SK-N-SH treated with all-trans-retinoic acid at 6 μM for 48 hours (cell line): ENCODE measurements around the gene ARSB.

Experiments used
- ATAC-seq: fragments of 200-7000 bp; cut with Tn5 transposase; 3 replicates; pipeline ENCODE4 v1.9.1; 2020; ENCODE audit warnings: mild to moderate bottlenecking, moderate library complexity
- ARNTL ChIP-seq: fragments of 450-650 bp; formaldehyde crosslinking; IDR thresholded peaks from 2 replicates; pipeline ENCODE4 v1.5.0; 2020; ENCODE audit warnings: low read depth, mild to moderate bottlenecking, moderate library complexity, borderline replicate concordance
- BACH2 ChIP-seq: fragments of 250-450 bp; sonication (Bioruptor Pico); IDR thresholded peaks from 2 replicates; pipeline ENCODE4 v1.9.0; 2021; ENCODE audit warnings: mild to moderate bottlenecking, borderline replicate concordance
- CSDC2 ChIP-seq: fragments of 250-450 bp; sonication (Bioruptor Pico); IDR thresholded peaks from 2 replicates; pipeline ENCODE4 v1.5.0; 2020; ENCODE audit warnings: mild to moderate bottlenecking, moderate library complexity
- ESRRG ChIP-seq: fragments of 250-450 bp; sonication (Bioruptor Pico); IDR thresholded peaks from 2 replicates; pipeline ENCODE4 v1.6.1; 2021; ENCODE audit warnings: mild to moderate bottlenecking
- GLIS3 ChIP-seq: fragments of 250-450 bp; sonication (Bioruptor Pico); IDR thresholded peaks from 2 replicates; pipeline ENCODE4 v1.5.0; 2020; ENCODE audit warnings: mild to moderate bottlenecking, moderate library complexity
- ISL1 ChIP-seq: fragments of 250-450 bp; sonication (Bioruptor Pico); IDR thresholded peaks from 2 replicates; pipeline ENCODE4 v2.1.2; 2022; ENCODE audit warnings: mild to moderate bottlenecking, moderate library complexity
- OSR1 ChIP-seq: fragments of 250-450 bp; sonication (Bioruptor Pico); IDR thresholded peaks from 2 replicates; pipeline ENCODE4 v1.8.0; 2022; ENCODE audit warnings: moderate library complexity, mild to moderate bottlenecking, inconsistent platforms
- RARB ChIP-seq: fragments of 250-450 bp; sonication (Bioruptor Pico); IDR thresholded peaks from 2 replicates; pipeline ENCODE4 v1.8.0; 2021; ENCODE audit warnings: mild to moderate bottlenecking, moderate library complexity
- SNAI2 ChIP-seq: fragments of 250-450 bp; sonication (Bioruptor Pico); IDR thresholded peaks from 2 replicates; pipeline ENCODE4 v1.5.0; 2020; ENCODE audit warnings: mild to moderate bottlenecking, moderate library complexity
- TCF4 ChIP-seq: fragments of 250-450 bp; sonication (Bioruptor Pico); IDR thresholded peaks from 2 replicates; pipeline ENCODE4 v1.8.0; 2021; ENCODE audit warnings: mild to moderate bottlenecking, moderate library complexity, borderline replicate concordance
- TOX ChIP-seq: fragments of 250-450 bp; sonication (Bioruptor Pico); IDR thresholded peaks from 2 replicates; pipeline ENCODE4 v1.8.0; 2021; ENCODE audit warnings: mild to moderate bottlenecking, moderate library complexity, borderline replicate concordance
- ZC3H10 ChIP-seq: fragments of 250-450 bp; sonication (Bioruptor Pico); IDR thresholded peaks from 2 replicates; pipeline ENCODE4 v1.5.1; 2021; ENCODE audit warnings: mild to moderate bottlenecking, moderate library complexity
- ZFP3 ChIP-seq: fragments of 250-450 bp; sonication (Bioruptor Pico); IDR thresholded peaks from 2 replicates; pipeline ENCODE4 v1.5.0; 2020; ENCODE audit warnings: mild to moderate bottlenecking, moderate library complexity
- ZFP30 ChIP-seq: fragments of 450-650 bp; formaldehyde crosslinking; IDR thresholded peaks from 2 replicates; pipeline ENCODE4 v1.5.0; 2022; ENCODE audit warnings: mild to moderate bottlenecking, moderate library complexity
- ZNF565 ChIP-seq: fragments of 450-650 bp; formaldehyde crosslinking; conservative IDR thresholded peaks from 2 replicates; pipeline ENCODE4 v1.5.0; 2020; ENCODE audit warnings: low read depth, mild to moderate bottlenecking, moderate library complexity
- ZNF70 ChIP-seq: fragments of 450-650 bp; formaldehyde crosslinking; IDR thresholded peaks from 2 replicates; pipeline ENCODE4 v1.5.0; 2020; ENCODE audit warnings: mild to moderate bottlenecking, moderate library complexity
- ZNF8 ChIP-seq: fragments of 450-650 bp; formaldehyde crosslinking; IDR thresholded peaks from 2 replicates; pipeline ENCODE4 v1.5.0; 2020; ENCODE audit warnings: mild to moderate bottlenecking, moderate library complexity
- TF ChIP-seq, protein P1 (sequence below): fragments of 250-450 bp; sonication (Bioruptor Pico); IDR thresholded peaks from 2 replicates; pipeline ENCODE4 v1.5.0; 2020; ENCODE audit warnings: mild to moderate bottlenecking, moderate library complexity
- TF ChIP-seq, protein P2 (sequence below): fragments of 250-450 bp; sonication (Bioruptor Pico); IDR thresholded peaks from 2 replicates; pipeline ENCODE4 v1.5.1; 2021; ENCODE audit warnings: mild to moderate bottlenecking, moderate library complexity
- TF ChIP-seq, protein P3 (sequence below): fragments of 250-450 bp; sonication (Bioruptor Pico); IDR thresholded peaks from 2 replicates; pipeline ENCODE4 v1.5.1; 2020; ENCODE audit warnings: low read depth, mild to moderate bottlenecking, moderate library complexity
- TF ChIP-seq, protein P4 (sequence below): fragments of 250-450 bp; sonication (Bioruptor Pico); IDR thresholded peaks from 2 replicates; pipeline ENCODE4 v1.8.0; 2021; ENCODE audit warnings: low read depth, mild to moderate bottlenecking, moderate library complexity, borderline replicate concordance
- TF ChIP-seq, protein P5 (sequence below): fragments of 250-450 bp; sonication (Bioruptor Pico); IDR thresholded peaks from 2 replicates; pipeline ENCODE4 v1.8.0; 2020; ENCODE audit warnings: mild to moderate bottlenecking, moderate library complexity, borderline replicate concordance

Gene ARSB

DNA sequence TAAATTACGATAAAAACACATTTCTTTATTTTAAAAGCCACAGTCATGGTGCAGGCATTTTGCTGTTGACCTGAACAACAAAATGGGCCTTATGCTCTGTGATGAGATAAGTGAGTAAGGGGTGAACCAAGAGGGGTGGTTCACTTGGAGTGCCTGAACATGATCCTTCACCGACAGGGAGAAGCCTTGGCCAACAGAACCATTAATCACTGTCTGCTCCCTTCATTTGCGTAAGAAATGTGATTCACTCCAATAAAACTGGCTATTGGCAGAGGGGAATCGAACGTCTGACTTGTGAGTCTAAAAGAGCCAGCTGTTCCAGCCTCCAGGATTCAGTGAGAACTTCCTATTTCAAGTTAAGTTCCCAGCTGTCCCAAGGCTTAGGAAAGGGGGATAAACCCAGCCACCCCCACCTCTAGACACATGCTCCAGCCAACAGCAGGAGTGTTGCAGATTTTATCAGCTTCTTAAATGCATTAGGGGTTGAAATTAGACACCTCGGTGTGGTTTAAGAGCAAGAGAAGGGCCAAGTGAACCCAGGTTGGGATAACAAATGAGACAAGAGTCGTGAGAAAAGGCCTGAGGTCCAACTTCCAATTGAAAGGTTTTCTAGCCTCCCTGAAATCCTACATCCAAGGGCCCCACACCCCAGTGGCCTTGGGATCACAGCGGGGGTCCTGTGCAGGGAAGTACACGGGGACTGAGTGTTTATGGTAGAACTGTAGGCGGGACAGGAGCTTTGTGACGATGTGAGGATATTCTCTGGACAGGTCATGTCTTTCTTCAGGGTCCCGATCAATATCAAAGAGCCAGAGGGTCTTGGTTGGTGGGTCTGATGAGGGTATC, 205.1 kb downstream of the ARSB start:
- peak; percentile 62 for ATAC-seq
- TF ChIP-seq ARNTL (CRISPR knock-in tag), result no peak
- TF ChIP-seq, protein P1, sequence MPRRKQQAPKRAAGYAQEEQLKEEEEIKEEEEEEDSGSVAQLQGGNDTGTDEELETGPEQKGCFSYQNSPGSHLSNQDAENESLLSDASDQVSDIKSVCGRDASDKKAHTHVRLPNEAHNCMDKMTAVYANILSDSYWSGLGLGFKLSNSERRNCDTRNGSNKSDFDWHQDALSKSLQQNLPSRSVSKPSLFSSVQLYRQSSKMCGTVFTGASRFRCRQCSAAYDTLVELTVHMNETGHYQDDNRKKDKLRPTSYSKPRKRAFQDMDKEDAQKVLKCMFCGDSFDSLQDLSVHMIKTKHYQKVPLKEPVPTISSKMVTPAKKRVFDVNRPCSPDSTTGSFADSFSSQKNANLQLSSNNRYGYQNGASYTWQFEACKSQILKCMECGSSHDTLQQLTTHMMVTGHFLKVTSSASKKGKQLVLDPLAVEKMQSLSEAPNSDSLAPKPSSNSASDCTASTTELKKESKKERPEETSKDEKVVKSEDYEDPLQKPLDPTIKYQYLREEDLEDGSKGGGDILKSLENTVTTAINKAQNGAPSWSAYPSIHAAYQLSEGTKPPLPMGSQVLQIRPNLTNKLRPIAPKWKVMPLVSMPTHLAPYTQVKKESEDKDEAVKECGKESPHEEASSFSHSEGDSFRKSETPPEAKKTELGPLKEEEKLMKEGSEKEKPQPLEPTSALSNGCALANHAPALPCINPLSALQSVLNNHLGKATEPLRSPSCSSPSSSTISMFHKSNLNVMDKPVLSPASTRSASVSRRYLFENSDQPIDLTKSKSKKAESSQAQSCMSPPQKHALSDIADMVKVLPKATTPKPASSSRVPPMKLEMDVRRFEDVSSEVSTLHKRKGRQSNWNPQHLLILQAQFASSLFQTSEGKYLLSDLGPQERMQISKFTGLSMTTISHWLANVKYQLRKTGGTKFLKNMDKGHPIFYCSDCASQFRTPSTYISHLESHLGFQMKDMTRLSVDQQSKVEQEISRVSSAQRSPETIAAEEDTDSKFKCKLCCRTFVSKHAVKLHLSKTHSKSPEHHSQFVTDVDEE, result no peak
- no peak for TF ChIP-seq TOX (CRISPR knock-in tag)
- TF ChIP-seq ZNF8 (CRISPR knock-in tag), result no peak
- no peak for TF ChIP-seq ZFP3 (CRISPR knock-in tag)
- no peak for TF ChIP-seq ZNF70
- TF ChIP-seq GLIS3, result no peak
- TF ChIP-seq ESRRG (CRISPR knock-in tag), result no peak
- TF ChIP-seq ZC3H10, result no peak
- no peak for TF ChIP-seq CSDC2 (CRISPR knock-in tag)
- TF ChIP-seq, protein P2, sequence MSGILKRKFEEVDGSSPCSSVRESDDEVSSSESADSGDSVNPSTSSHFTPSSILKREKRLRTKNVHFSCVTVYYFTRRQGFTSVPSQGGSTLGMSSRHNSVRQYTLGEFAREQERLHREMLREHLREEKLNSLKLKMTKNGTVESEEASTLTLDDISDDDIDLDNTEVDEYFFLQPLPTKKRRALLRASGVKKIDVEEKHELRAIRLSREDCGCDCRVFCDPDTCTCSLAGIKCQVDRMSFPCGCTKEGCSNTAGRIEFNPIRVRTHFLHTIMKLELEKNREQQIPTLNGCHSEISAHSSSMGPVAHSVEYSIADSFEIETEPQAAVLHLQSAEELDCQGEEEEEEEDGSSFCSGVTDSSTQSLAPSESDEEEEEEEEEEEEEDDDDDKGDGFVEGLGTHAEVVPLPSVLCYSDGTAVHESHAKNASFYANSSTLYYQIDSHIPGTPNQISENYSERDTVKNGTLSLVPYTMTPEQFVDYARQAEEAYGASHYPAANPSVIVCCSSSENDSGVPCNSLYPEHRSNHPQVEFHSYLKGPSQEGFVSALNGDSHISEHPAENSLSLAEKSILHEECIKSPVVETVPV (CRISPR knock-in tag), result no peak
- no peak for TF ChIP-seq BACH2 (CRISPR knock-in tag)
- TF ChIP-seq ZNF565 (CRISPR knock-in tag), result no peak
- TF ChIP-seq, protein P3, sequence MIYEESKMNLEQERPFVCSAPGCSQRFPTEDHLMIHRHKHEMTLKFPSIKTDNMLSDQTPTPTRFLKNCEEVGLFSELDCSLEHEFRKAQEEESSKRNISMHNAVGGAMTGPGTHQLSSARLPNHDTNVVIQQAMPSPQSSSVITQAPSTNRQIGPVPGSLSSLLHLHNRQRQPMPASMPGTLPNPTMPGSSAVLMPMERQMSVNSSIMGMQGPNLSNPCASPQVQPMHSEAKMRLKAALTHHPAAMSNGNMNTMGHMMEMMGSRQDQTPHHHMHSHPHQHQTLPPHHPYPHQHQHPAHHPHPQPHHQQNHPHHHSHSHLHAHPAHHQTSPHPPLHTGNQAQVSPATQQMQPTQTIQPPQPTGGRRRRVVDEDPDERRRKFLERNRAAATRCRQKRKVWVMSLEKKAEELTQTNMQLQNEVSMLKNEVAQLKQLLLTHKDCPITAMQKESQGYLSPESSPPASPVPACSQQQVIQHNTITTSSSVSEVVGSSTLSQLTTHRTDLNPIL (CRISPR knock-in tag), result no peak
- no peak for TF ChIP-seq ISL1 (CRISPR knock-in tag)
- TF ChIP-seq, protein P4, sequence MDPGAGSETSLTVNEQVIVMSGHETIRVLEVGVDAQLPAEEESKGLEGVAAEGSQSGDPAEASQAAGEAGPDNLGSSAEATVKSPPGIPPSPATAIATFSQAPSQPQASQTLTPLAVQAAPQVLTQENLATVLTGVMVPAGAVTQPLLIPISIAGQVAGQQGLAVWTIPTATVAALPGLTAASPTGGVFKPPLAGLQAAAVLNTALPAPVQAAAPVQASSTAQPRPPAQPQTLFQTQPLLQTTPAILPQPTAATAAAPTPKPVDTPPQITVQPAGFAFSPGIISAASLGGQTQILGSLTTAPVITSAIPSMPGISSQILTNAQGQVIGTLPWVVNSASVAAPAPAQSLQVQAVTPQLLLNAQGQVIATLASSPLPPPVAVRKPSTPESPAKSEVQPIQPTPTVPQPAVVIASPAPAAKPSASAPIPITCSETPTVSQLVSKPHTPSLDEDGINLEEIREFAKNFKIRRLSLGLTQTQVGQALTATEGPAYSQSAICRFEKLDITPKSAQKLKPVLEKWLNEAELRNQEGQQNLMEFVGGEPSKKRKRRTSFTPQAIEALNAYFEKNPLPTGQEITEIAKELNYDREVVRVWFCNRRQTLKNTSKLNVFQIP (CRISPR knock-in tag), result no peak
- TF ChIP-seq ZFP30 (CRISPR knock-in tag), result no peak
- TF ChIP-seq TCF4 (CRISPR knock-in tag), result no peak
- TF ChIP-seq OSR1 (CRISPR knock-in tag), result no peak
- no peak for TF ChIP-seq SNAI2 (CRISPR knock-in tag)

DNA sequence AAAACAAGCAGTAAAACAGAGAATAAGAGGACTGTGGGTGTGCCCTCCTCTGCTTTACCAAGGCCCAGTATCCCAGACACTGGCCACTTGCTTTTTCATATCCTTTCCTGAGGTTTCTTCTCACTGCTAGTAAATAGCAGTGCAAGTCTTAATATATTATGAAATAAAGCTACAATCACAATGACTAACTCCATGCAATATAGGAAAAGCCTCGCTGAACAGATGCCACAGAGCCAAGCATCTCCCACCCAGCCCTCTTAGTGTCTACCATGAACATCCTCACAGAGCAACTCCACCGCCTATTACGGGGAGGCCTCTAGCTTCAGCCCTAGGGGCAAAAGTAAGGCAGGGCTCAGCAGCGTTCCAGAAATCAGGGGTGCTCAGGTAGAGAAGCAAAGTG, 205.8 kb downstream of the ARSB start:
- ATAC-seq, result no peak
- TF ChIP-seq ARNTL (CRISPR knock-in tag) (no peak), ZC3H10 (no peak), RARB (CRISPR knock-in tag) (no peak), ZNF70 (no peak), GLIS3 (no peak), OSR1 (CRISPR knock-in tag) (no peak), ISL1 (CRISPR knock-in tag) (no peak), TOX (CRISPR knock-in tag) (no peak), ZNF8 (CRISPR knock-in tag) (no peak), ZNF565 (CRISPR knock-in tag) (no peak)
- TF ChIP-seq, protein P4 (CRISPR knock-in tag), result no peak
- TF ChIP-seq, protein P5, sequence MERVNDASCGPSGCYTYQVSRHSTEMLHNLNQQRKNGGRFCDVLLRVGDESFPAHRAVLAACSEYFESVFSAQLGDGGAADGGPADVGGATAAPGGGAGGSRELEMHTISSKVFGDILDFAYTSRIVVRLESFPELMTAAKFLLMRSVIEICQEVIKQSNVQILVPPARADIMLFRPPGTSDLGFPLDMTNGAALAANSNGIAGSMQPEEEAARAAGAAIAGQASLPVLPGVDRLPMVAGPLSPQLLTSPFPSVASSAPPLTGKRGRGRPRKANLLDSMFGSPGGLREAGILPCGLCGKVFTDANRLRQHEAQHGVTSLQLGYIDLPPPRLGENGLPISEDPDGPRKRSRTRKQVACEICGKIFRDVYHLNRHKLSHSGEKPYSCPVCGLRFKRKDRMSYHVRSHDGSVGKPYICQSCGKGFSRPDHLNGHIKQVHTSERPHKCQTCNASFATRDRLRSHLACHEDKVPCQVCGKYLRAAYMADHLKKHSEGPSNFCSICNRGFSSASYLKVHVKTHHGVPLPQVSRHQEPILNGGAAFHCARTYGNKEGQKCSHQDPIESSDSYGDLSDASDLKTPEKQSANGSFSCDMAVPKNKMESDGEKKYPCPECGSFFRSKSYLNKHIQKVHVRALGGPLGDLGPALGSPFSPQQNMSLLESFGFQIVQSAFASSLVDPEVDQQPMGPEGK (CRISPR knock-in tag), result no peak
- TF ChIP-seq, protein P1, result no peak
